ENCODE data around the gene SENP8. TPM values are rescaled to one million over a fixed set of nuclear protein-coding genes. Genes with fewer than 3 reads are reported as not detected.

SENP8 gene
- total and polyA plus RNA-seq, 2 of the 13 experiments (the other 11 are each of a cell fraction or from before 2014, with no cell fraction given): 2.7 to 3.0 TPM

- Histone ChIP-seq H3K79me2 (ENCODE audit: insufficient read depth, low read length) (no peaks in the 10 kb centered on the region), H4K20me1 (ENCODE audit: insufficient read depth, low read length) (no peaks in the 10 kb centered on the region), H3K27me3 (ENCODE audit: control insufficient read depth in 1 of 2, insufficient read depth in 2 of 2, low read length in 2 of 2) (peaks cover 0 to 14% of the 10 kb centered on the region in 2 experiments; a peak in 2 of 5 replicates), H3K9me3 (ENCODE audit: low read length) (no peaks in the 10 kb centered on the region), H3K4me1 (ENCODE audit: insufficient read depth, low read length) (peaks cover 11% of the 10 kb centered on the region), H2AFZ (ENCODE audit: low read length) (no peak overlapping the region), H3K27ac (ENCODE audit: extremely low read length, insufficient read depth, low read length) (no peak overlapping the region), H3K36me3 (replicated peaks in 1 of 2; ENCODE audit: control insufficient read depth in 1 of 2, insufficient read depth in 2 of 2, low read length in 2 of 2) (no peaks in the 10 kb centered on the region), H3K4me3 (replicated peaks in 1 of 3; ENCODE audit: insufficient read depth in 1 of 3, low read depth in 2 of 3, low read length in 3 of 3) (no peak overlapping the region), H3K4me2 (ENCODE audit: low read depth, low read length) (no peak overlapping the region), H3K9ac (ENCODE audit: insufficient read depth, low read depth, low read length) (no peak overlapping the region)
- FAIRE-seq (no peak), DNase-seq (ENCODE audit: low spot score) (no peak), ATAC-seq (no peak)
- POLR2A ChIA-PET: interaction anchor here (0.7 kb wide), 1 partner anchor 9 kb away, joined by 3 read pairs; no protein-coding TSS in a partner anchor
- intact Hi-C loops (cut with micrococcal nuclease; ENCODE audit: unreplicated experiment): no loop called here
- in situ Hi-C loops (cut with HindIII; ENCODE audit: extremely low pct_ligation_motif_present, low pct_unique_long_range_greater_than_20kb): loop anchor here (10.0 kb wide), 1 partner anchor 409 kb away; no protein-coding TSS in a partner anchor
- CTCF ChIA-PET (ENCODE audit: low intra/inter-chr PET ratio, low total read pairs): no interaction called here
- no peak for TF ChIP-seq TFAP4 (IDR thresholded peaks at IDR 0.05; ENCODE audit: borderline replicate concordance, low read depth)
- TF ChIP-seq TARDBP (CRISPR knock-in tag; IDR thresholded peaks at IDR 0.05): no peak
- TF ChIP-seq XRCC5 (optimal IDR thresholded peaks at IDR 0.05; ENCODE audit: low read length): no peak
- TF ChIP-seq HHEX (CRISPR knock-in tag; IDR thresholded peaks at IDR 0.05): no peak
- TF ChIP-seq, protein P1, sequence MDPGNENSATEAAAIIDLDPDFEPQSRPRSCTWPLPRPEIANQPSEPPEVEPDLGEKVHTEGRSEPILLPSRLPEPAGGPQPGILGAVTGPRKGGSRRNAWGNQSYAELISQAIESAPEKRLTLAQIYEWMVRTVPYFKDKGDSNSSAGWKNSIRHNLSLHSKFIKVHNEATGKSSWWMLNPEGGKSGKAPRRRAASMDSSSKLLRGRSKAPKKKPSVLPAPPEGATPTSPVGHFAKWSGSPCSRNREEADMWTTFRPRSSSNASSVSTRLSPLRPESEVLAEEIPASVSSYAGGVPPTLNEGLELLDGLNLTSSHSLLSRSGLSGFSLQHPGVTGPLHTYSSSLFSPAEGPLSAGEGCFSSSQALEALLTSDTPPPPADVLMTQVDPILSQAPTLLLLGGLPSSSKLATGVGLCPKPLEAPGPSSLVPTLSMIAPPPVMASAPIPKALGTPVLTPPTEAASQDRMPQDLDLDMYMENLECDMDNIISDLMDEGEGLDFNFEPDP (CRISPR knock-in tag; conservative IDR thresholded peaks at IDR 0.05): no peak
- TF ChIP-seq PRPF4 (IDR thresholded peaks at IDR 0.05; ENCODE audit: low read depth, low read length, poor library complexity, severe bottlenecking): no peak
- no peak for TF ChIP-seq TSC22D2 (CRISPR knock-in tag; IDR thresholded peaks at IDR 0.05; ENCODE audit: borderline replicate concordance)
- no peak for TF ChIP-seq ZSCAN31 (CRISPR knock-in tag; IDR thresholded peaks at IDR 0.05; ENCODE audit: low read depth)
- TF ChIP-seq KLF15 (CRISPR knock-in tag; IDR thresholded peaks at IDR 0.05; ENCODE audit: borderline replicate concordance): no peak
- TF ChIP-seq, protein P2, sequence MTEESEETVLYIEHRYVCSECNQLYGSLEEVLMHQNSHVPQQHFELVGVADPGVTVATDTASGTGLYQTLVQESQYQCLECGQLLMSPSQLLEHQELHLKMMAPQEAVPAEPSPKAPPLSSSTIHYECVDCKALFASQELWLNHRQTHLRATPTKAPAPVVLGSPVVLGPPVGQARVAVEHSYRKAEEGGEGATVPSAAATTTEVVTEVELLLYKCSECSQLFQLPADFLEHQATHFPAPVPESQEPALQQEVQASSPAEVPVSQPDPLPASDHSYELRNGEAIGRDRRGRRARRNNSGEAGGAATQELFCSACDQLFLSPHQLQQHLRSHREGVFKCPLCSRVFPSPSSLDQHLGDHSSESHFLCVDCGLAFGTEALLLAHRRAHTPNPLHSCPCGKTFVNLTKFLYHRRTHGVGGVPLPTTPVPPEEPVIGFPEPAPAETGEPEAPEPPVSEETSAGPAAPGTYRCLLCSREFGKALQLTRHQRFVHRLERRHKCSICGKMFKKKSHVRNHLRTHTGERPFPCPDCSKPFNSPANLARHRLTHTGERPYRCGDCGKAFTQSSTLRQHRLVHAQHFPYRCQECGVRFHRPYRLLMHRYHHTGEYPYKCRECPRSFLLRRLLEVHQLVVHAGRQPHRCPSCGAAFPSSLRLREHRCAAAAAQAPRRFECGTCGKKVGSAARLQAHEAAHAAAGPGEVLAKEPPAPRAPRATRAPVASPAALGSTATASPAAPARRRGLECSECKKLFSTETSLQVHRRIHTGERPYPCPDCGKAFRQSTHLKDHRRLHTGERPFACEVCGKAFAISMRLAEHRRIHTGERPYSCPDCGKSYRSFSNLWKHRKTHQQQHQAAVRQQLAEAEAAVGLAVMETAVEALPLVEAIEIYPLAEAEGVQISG (CRISPR knock-in tag; IDR thresholded peaks at IDR 0.05): no peak
- no peak for TF ChIP-seq ZNF10 (CRISPR knock-in tag; IDR thresholded peaks at IDR 0.05; ENCODE audit: borderline replicate concordance, low read depth)
- no peak for TF ChIP-seq XBP1 (CRISPR knock-in tag; IDR thresholded peaks at IDR 0.05)
- TF ChIP-seq ATF7-NPFF (CRISPR knock-in tag; IDR thresholded peaks at IDR 0.05; ENCODE audit: low read depth): no peak
- TF ChIP-seq KMT2A (CRISPR knock-in tag; IDR thresholded peaks at IDR 0.05): no peak
- TF ChIP-seq ZNF644 (CRISPR knock-in tag; IDR thresholded peaks at IDR 0.05; ENCODE audit: low read depth): no peak
- no peak for TF ChIP-seq ZNF468 (CRISPR knock-in tag; IDR thresholded peaks at IDR 0.05)
- no peak for TF ChIP-seq ZNF800 (CRISPR knock-in tag; IDR thresholded peaks at IDR 0.05)
- no peak for TF ChIP-seq GZF1 (CRISPR knock-in tag; IDR thresholded peaks at IDR 0.05)
- no TSS peak for BruUV-seq (replicated peaks)
- WGBS (ENCODE audit: low lambda C conversion rate): 60% methylated on average over 5 of the region's 5 CpGs
Observed at GRCh38 chr15:72153269-72154000, 35.2 kb downstream of the SENP8 start.

All from HepG2 (cell line).